ENCODE data around the gene NR2F2.

GRCh38 chr15:96388673-96389072 is 58.2 kb downstream of the NR2F2 start:
- TF ChIP-seq CTCF (IDR thresholded peaks at IDR 0.05) = no peak
- TF ChIP-seq ZFX (IDR thresholded peaks at IDR 0.05; ENCODE audit: borderline replicate concordance) = no peak

Data from 22Rv1 (cell line).